ENCODE measurements around the gene ROR2.

DNA sequence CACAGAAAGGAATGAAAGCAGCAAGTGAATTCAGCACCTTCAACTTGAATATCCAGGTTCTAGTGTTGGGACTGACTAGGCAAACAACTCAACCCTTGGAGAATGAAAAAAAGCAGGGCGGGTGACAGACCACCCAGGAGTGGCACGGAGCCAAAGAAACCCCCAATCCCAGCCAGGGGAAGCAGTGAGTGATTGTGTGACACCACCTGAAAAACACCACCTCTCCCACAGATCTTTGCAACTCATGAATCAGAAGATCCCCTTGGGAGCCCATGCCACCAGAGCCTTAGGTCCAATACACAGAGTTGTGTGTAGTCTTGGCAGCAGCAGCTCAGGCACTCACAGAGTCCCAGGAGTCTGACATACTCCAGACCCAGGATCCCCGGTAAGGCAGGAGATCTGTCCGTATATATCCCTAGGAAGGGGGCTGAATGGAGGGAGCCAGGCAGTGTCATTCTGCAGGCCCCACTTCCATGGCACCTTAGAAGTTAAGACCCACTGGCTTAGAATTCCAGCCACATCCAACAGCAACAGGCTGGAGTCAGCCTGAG, 22.1 kb upstream of the ROR2 start:
- TF ChIP-seq POLR2A (IDR thresholded peaks at IDR 0.05) (no peak), EP300 (IDR thresholded peaks at IDR 0.05) (no peak)
- TF ChIP-seq, protein P1, sequence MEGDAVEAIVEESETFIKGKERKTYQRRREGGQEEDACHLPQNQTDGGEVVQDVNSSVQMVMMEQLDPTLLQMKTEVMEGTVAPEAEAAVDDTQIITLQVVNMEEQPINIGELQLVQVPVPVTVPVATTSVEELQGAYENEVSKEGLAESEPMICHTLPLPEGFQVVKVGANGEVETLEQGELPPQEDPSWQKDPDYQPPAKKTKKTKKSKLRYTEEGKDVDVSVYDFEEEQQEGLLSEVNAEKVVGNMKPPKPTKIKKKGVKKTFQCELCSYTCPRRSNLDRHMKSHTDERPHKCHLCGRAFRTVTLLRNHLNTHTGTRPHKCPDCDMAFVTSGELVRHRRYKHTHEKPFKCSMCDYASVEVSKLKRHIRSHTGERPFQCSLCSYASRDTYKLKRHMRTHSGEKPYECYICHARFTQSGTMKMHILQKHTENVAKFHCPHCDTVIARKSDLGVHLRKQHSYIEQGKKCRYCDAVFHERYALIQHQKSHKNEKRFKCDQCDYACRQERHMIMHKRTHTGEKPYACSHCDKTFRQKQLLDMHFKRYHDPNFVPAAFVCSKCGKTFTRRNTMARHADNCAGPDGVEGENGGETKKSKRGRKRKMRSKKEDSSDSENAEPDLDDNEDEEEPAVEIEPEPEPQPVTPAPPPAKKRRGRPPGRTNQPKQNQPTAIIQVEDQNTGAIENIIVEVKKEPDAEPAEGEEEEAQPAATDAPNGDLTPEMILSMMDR (IDR thresholded peaks at IDR 0.05): no peak
